Skin epidermis (tissue), 12 donors: ENCODE results near the gene CACTIN.
A peak's percentile ranks its signal among the peaks of the same experiment; 100 is the strongest.
"Not testable (repeated sequence)": the region's sequence is repeated elsewhere in the genome, so short reads cannot be mapped to it uniquely, and the experiment has no call there.

Experiments used
- H3K27ac ChIP-seq, 21 experiments: fragments of 200-600 bp; sonication (generic) in 11 of 21; one replicate each; pipeline ENCODE4 v1.5.0; 2020; ENCODE audit warnings: mild to moderate bottlenecking in 3 of 21, inconsistent platforms in 2 of 21, moderate library complexity in 2 of 21
- H3K4me3 ChIP-seq, 7 experiments: fragments of 200-600 bp; sonication (generic) in 2 of 7; one replicate each; pipeline ENCODE4 v1.5.0; 2020; ENCODE audit warnings: inconsistent platforms in 2 of 7, mild to moderate bottlenecking in 2 of 7, moderate library complexity in 1 of 7

Gene CACTIN

DNA sequence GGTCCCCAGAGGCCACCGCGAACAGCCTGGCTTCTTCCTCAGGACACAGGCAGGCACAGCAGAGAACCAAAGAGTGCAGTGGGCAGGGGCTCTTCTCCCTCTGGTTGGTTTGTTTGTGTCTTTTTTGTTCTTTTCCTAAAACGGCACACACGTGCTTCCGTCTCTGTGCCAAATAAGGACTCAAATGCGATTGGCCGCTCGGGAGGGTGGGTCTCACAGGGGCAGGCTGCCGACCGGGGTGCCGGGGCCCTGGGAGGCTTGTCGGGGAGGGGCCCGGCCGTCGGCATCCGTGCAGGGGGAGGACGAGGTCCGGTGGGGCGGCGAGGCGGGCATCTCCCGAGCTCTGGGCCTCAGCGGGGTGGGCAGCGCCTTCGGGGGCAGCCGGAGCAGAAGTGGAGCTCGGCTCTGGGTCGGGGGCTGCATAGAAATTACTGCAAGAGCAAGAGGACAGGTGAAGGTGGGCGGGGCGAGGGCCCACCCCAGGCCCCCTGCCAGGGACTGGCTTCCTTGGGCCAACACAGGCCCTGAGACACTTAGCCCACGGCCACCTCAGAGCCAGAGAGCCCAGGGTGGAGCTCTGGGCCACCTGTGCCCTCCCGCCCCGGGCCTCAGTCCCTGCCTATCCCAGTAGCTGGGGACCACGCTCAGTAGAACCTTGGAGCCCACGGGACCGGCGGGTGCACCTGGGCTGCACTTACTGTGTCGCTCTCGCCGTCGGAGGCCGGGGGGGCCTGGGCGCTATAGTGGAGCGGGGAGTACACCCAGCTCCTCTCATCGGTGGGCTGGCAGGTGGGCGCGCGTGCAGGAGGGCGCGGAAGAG, 6.4 kb upstream of the CACTIN start:
- no peak overlapping the region for H3K27ac ChIP-seq

DNA sequence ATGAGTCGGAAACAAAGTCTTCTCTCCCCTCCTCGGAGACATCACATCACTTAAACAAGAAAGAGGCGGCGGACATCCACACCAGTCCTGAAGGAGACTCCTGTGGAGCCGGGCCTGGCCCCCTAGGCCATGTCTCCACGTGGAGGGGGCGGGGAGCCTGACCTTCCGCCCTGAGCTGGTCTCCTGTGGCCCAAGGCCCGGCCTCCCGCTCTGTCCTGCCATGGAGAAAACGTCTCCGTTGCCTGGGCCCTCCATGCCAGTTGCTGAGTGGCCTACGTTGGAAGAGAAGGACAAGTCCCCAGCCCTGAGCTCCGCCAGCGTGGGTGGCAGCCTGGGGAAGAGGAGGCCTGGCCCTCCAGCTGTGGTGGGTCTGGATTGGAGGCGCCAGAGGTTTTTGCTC, 5.5 kb upstream of the CACTIN start:
- no peak overlapping the region for H3K4me3 ChIP-seq
- H3K27ac ChIP-seq, result no peak overlapping the region

More for the DNA sequence above, 6.4 kb upstream of the CACTIN start:
- H3K4me3 ChIP-seq, result no peak overlapping the region

DNA sequence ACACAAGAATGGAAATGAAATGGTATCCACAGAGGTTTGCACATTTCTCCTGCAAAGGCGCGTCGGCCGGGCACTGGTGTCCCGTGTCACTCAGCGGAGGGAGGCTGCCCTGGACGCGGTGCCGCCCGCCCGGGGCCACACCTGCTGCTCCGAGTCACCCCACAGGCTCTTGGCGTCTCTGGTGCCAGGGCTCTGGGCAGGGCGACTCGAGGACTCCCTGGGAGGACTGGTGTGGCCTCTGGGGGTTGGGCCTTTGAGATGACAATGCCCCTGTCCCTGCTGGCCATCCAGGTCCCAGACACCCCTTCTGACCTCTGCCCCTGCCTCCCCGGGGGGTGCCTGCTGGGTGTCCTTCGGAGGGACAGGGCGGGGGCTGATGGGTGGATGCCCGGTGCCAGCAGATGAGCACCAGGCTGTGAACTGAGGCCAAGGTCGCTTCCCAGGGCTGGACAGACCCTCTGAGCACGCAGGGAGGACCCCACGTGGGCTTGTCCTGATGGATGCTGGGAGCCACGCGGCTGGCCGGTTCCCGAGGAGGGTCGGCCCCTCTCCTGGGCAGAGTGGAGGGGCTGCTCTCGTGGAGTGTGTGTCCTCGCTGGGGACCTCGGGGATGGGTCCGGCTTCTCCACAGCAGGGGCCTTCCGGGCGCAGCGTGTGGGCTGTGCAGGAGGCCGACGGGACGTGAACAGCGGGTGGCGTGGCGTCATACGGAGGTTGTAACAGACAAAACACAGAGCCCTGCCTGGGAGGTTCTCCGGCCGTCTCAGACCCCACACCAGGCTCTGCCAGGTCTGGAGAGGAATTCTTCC, 4.7 kb upstream of the CACTIN start:
- H3K27ac ChIP-seq, result no peak overlapping the region

DNA sequence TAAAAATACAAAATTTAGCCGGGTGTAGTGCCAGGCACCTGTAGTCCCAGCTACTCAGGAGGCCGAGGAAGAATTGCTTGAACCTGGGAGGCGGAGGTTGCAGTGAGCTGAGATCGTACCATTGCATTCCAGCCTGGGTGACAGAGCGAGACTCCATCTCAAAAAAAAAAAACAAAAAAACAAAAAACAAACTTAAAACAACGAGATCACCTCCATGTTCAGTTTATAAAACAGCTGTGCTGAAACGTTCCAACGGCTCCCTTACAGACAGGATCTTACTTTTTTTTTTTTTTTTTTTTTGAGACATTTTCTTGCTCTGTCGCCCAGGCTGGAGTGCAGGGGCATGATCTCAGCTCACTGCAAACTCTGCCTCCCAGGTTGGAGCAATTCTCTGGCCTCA, 2.2 kb upstream of the CACTIN start:
- H3K27ac ChIP-seq, H3K4me3 ChIP-seq: not testable (repeated sequence)

More for the DNA sequence above, 4.7 kb upstream of the CACTIN start:
- no peak overlapping the region for H3K4me3 ChIP-seq

DNA sequence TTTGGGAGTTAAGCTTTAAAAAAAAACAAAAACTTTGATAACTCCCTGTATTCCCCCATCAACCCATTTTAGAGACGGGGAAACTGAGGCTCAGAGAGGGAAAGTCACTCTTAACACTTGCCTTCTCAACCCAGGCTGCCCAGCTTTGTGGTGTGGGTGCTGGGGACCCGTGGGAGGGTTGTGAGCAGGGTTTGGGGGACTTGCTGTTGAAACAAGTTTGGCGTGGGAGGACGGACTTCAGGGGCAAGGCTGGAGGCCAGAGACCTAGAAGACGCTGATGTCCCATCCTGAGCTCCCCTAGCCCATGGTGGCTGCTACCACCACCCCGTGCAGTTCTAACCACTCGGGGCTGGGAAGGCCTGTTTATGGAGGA, 747 bp upstream of the CACTIN start:
- Histone ChIP-seq H3K4me3 (peak overlapping the region in 3 of 7 experiments; percentile 79 to 98 (median 89)), H3K27ac (peak overlapping the region in 11 of 21 experiments; percentile 92 to 100 (median 97))

DNA sequence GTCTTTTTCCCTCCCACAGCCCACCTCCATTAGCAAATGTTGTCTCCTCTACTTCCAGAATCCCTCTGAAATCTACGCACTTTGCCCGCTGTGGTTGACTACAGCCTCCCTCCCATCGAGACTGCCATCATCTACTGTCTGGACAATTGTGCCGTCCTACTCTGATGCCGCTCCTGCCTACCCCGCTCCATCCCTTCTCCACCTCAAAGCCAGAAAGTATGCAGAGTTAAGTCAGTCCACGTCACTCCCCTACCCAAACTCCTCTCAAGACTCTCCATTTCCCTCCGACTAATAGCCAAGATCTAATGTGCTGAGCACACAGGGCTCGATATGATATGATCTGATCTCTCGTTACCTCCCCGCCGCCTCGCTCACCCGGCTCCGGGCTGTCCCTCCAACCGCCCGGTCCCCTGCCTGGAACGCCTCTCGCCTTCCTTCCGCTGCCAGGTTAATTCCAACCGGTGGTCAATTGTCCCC, 556 bp downstream of the CACTIN start:
- Histone ChIP-seq H3K27ac (peak overlapping the region; percentile 76 to 100 (median 94)), H3K4me3 (peak overlapping the region; percentile 60 to 98 (median 88))

DNA sequence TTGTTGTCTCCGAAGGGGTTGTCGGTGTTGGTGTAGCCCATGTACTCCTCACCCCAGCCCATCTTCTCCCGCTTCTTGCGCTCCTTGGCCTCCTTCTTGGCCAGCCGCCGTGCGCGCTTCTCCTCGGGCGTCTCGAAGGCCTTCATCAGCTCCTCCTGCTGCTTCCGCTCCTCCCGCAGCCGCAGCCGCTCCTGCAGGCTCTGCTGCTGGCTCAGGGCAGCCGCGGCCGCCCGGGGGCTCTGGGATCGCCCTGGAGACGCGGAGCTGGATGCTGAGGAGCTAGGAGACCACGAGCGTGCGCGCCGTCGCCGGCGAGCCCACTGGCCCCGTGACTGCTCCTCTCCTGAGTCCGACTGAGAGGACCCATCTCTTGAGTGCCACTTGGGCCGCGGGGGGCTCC, 2.9 kb downstream of the CACTIN start:
- no peak overlapping the region for H3K27ac ChIP-seq
- H3K4me3 ChIP-seq, result no peak overlapping the region

DNA sequence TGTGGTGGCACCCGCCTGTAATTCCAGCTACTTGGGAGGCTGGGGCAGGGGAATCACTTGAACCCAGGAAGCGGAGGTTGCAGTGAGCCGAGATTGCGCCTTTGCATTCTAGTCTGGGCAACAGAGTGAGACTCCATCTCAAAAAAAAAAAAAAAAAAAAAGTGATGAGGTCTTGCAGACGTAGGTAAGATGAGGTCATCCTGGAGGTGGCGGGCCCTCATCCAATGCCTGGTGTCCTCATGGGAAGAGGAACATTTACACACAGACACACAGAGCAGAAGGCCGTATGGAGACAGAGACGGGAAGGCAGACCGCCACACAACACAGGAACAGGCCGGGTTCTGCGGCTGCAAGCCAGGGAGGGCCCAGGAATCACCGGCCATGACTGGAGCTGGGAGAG, 4.4 kb downstream of the CACTIN start:
- Histone ChIP-seq H3K27ac (no peak overlapping the region), H3K4me3 (no peak overlapping the region)

DNA sequence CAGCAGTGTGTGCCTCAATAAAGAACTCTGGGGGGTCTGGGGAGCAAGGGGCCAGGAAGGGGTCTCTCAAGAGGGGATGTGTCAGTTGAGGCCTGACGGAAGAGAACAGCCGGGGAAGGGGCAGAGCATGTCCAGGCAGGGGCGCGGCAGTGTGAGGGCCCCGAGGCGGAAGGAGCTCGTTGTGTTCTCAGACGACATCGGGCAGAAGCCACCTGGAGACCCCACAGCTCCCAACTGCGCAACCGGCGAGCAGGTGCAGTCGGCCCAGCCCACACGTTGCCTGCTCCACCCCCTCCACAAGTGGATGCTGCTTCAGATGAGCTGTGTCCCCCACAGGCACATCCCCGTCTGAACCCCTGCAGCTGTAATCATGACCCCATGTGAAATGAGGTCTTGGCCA, 4.9 kb downstream of the CACTIN start:
- Histone ChIP-seq H3K27ac (no peak overlapping the region), H3K4me3 (no peak overlapping the region)

DNA sequence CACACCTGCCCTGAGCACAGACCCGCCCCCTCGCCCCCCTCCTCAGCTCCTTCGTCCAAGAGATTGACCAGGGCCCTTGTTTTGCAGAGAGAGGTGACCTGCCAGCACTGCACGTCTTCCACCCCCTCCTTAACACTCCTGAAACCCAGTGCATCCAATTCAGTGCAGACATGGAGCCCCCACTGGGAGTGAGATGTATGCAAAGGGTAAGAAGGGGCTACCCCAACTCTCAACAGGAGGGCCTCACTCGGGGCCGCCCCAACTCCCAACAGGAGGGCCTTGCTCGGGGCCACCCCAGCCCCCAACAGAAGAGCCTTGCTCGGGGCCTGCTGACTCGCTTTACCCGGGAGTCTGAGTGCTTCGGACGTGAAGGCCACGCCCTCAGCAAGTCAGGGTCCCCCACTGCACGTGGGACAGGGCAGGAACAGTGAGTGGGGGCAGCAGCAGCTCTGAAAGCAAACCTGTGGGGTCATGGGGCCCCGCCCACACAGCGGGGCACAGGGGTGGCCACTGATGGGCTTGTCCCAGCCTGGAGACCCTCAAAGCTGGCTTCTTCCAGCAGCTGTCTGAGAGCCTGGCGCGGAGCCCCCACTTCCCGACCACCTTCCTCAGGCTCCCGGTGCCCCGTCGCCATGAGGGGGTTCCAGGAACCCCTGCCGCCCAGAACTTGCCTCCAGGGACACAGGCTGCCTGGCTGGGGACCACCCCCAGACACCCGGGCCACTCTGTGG, 5.6 kb downstream of the CACTIN start:
- Histone ChIP-seq H3K27ac (no peak overlapping the region), H3K4me3 (no peak overlapping the region)

DNA sequence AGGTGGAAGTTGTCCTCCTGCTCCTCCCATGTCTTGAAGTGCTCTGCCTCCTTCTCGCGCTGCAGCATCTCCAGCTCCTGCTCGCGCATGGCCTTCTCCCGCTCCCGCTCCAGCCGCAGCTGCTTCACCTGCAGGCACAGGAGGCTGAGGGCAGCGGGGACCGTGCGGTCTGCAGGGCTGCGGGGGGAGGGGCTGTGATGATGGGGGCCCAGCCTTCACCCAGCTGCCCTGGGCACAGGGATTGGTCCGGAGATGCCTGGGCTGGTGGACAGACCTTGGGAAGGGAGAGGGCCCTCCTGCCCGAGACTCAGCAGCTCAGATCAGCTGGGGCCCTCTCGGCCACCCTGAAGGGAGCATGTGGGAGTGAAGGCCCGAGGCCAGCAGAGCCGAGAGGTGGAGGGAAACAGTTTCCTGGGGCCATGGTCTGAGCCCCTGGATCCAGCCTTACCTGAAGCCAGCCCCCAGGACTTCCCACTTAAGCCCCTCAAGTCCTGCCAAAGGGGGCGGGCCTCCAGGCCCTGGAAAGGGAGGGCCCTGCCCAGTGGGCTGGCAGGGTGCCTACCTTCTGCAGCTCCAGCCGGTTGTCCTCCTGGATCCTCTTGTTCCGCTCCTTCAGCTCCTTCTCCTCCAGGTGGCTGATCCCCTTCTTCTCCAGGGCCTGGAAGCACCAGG, 6.3 kb downstream of the CACTIN start:
- no peak overlapping the region for H3K27ac ChIP-seq
- H3K4me3 ChIP-seq, result no peak overlapping the region

DNA sequence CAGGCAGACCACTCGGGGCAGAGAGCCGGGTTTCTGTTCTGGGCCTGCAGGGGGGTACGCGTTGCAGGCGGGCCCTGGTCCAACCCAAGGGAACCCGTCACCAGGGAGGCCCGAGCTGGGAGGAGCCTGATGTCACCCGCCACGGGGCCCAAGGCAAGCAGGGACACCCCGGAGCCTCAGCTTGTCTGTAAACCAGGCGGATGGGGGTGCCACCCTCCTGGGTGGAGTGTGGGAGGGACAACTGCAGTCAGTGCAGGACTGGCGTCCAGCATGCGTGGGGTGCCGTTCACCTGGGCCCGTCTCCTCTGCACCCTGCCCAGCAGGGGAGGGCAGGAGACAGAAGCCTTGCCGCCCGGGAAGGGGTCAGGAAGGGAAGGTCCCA, 7.0 kb downstream of the CACTIN start:
- H3K27ac ChIP-seq, result no peak overlapping the region
- no peak overlapping the region for H3K4me3 ChIP-seq

DNA sequence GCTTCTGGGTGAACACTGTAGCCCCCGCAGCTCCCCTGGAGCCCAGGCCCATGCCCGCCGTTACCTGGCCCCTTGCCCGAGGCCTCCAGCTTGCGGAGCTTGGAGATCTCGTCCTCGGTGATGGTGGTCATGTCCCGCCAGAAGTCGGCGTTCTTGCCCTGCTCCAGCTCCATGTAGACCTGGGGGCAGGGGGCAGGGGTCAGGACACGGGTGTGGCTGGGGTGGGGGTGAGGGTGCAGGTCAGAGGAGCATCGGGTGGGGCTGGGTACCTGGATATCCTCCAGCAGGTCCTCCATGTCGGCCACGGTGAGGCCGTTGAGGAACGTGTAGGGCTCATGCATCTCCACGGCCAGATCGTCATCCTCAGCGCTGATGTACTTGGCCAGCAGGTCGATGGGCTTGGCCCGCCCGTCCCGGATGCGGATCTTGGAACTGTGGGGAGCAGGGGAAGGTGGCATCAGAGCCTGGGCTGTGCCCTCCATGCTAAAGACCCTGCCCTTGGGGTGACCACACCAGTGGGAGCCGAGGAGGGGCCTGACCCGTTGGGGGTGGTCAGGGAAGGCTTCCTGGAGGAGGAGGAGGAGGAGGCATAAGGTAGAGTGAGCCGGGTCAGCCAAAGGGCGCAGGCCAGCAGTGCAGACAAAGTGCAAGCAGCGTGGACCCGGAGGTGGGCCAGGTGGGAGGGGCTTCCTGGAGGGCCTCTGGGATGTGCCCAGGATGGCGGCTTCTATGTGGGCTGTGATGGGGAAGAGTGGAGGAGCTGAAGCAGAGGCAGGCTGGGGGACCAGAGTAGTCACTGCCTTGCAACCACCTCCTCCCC, 7.6 kb downstream of the CACTIN start:
- Histone ChIP-seq H3K27ac (no peak overlapping the region), H3K4me3 (no peak overlapping the region)

DNA sequence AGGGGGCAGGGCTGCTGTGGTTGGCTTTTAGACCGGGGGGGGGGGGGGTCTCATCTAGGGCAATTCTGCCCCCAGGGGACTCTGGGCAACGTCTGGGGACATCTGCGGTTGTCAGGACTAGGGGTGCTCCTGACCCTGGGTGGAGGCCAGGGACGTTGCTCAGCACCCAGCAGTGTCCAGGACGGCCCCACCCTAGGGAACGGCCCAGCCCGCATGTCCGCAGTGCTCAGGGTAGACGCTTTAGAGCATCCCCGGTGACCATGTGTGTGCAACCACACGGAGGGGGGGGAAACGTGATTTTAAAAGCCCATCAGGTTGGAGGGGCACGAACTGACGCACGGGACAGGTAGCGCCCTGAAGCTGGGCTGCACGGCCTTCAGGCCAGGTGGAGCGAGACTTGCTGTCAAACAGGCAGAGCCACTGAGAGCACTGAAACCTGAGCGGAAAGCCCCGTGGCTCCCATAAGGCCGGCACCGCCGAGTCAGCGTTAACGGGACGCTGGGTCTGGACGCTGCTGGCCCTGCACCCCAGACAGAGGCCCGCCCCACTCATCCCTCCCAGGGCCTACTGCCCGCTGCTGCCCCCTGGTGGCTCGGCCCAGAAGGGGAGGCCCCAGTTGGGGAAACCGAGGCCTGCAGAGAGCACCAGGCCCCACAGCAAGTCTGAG, 8.3 kb downstream of the CACTIN start:
- no peak overlapping the region for H3K27ac ChIP-seq
- no peak overlapping the region for H3K4me3 ChIP-seq

DNA sequence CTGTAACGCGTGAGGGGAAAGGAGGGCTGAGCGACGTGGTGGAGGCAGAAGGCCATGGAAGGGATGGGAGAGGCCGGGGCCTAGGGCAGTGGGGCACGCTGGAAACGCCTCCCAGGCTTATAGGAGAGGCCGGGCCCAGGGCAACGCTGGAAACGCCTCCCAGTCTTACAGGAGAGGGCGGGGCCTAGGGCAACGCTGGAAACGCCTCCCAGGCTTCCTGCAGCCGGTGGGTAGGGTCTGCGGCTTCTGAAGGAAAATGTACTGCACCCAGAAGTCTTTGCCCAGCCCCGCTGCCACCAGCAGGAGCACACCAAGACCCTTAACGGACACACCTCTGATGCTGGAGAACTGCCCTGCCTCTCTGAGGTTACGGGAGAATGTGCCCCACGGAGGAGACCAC, 9.1 kb downstream of the CACTIN start:
- H3K27ac ChIP-seq, result no peak overlapping the region
- H3K4me3 ChIP-seq, result no peak overlapping the region

DNA sequence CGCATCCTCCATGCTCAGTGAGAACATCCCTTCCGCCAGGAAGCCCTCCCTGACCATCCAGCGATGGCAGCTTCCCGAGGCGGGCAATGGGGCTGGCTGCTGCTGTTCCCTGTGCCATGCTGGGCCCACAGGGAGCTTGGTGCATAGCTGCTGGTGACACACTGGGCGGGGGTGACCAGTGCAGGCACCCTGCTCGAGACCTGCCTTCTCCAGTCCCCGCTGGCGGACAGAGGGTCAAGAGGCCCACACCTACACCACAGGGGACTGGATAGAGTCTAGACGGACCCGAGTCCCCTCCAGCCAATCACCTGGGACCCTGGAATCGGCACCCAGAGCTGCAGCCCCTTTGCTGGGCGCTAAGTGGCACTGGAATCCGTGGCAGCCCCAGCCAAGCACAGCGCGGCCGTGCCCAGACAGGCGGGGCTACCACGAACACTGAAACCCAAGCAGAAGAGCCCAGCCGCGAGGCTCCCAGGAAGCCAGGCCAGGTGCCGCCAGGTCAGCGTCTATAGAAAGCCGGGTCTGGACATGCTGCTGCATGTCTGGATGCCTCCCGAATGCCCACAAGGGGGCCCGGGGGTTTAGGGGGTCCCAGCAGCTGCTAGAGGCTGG, 11.0 kb downstream of the CACTIN start:
- H3K27ac ChIP-seq, result no peak overlapping the region
- H3K4me3 ChIP-seq, result no peak overlapping the region

DNA sequence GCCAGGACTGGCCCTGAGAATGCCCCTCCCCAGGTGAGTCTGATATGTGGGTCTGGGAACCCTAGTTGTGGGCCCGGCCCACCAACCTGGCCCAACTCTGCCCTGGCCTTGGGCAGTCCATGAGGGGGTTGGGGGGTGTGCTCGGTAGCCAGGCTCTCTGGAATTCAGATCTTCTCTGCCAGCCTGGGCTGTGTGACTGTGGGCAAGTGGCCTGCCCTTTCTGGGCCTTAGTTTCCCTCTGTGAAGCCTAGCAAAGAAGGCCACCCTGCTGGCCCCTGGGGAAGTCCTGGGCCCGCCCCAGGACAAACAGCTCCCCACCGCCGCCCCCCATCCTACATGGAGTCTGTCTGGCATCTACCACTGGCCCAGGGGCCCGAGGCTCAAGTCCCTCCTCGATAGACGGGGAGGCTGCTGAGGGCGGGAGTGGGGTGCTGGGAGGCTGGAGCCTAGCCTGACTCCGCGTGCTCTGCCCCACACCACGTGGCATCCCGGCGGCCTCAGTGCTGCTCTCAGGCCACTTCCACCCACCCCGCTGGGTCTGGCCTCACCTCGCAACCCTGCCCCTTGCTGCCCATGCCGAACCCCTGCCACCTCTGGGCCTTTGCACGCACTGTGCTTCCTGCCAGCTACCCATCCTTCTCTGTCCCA, 11.6 kb downstream of the CACTIN start:
- H3K27ac ChIP-seq, result no peak overlapping the region
- no peak overlapping the region for H3K4me3 ChIP-seq
